Rectal smooth muscle tissue (tissue), 1 donor: ENCODE results near the gene GMEB2.
A peak's percentile ranks its signal among the peaks of the same experiment; 100 is the strongest.
"Not testable (repeated sequence)": the region's sequence is repeated elsewhere in the genome, so short reads cannot be mapped to it uniquely, and the experiment has no call there.

Source experiments
- H3K27ac ChIP-seq: one replicate; pipeline ENCODE4 v1.7.0; 2013; ENCODE audit warnings: low read depth, low read length, inconsistent platforms
- H3K27me3 ChIP-seq: one replicate; pipeline ENCODE4 v1.7.0; 2013; ENCODE audit warnings: low read length; ENCODE audit not compliant: control insufficient read depth, insufficient read depth
- H3K36me3 ChIP-seq: one replicate; pipeline ENCODE4 v1.7.0; 2013; ENCODE audit warnings: low read length; ENCODE audit not compliant: control insufficient read depth, insufficient read depth
- H3K4me1 ChIP-seq: one replicate; pipeline ENCODE4 v1.7.0; 2013; ENCODE audit warnings: low read length; ENCODE audit not compliant: control insufficient read depth, insufficient read depth
- H3K4me3 ChIP-seq: one replicate; pipeline ENCODE4 v1.7.0; 2013; ENCODE audit warnings: low read length
- H3K9ac ChIP-seq: one replicate; pipeline ENCODE4 v1.7.0; 2013; ENCODE audit warnings: low read length

GMEB2 gene

DNA sequence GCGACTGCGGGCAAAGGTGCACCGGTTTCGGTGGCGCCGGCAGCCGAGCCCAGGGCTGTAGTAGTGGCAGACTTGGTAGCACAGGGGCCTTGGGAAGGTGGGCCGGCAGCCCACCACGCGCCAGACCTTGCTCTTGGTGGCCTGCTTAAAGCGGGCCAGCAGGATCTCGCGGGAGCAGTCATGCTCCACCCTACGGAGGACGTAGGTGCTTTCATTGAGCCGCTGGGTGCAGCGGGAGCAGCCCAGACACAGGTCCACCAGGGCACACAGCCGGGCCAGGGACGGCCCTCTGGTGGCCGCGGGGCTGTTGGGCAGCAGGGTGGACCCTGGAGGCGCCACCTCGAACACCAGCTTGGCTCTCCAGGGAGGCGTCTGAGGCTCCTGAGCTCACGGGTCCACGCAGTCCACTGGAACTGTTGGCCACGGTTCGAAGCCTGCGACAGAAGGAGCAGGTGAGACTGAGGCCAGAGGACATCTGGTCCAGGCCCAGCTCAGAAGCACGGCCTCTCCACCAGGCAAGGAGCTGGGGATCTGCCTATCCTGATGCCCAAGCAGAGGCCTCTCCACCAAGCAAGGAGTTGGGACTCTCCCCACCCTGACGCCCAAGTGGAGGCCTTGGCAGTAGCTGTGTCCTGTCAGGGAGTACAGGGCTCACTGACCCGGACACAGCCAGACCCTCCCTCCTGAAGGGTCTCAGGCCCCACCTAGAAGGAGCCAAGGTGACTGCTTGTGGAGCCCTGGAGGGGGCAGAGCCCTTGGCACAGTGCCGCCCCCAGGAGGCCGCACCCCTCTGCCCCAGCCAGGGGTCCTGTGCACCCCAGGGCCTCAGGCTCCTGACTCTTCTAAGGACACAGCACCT lies 53.9 kb downstream of the GMEB2 start:
- Histone ChIP-seq H3K9ac (peak overlapping the region; percentile 97), H3K4me1 (peaks cover 6% of the 10 kb centered on the region), H3K27ac (peak overlapping the region; percentile 30), H3K27me3 (no peaks in the 10 kb centered on the region), H3K36me3 (no peaks in the 10 kb centered on the region), H3K4me3 (peak overlapping the region; percentile 89)

GRCh38 chr20:63572071-63572787 lies 54.7 kb downstream of the GMEB2 start:
- Histone ChIP-seq H3K27ac (no peak overlapping the region), H3K36me3 (no peaks in the 10 kb centered on the region), H3K4me3 (no peak overlapping the region), H3K9ac (no peak overlapping the region), H3K4me1 (peaks cover 4% of the 10 kb centered on the region), H3K27me3 (no peaks in the 10 kb centered on the region)

- not testable (repeated sequence) for H3K27me3 ChIP-seq, H3K36me3 ChIP-seq, H3K27ac ChIP-seq, H3K9ac ChIP-seq, H3K4me1 ChIP-seq, H3K4me3 ChIP-seq
Measured at GRCh38 chr20:63571087-63571478, 55.8 kb downstream of the GMEB2 start.

- peaks cover 4% of the 10 kb centered on the region for H3K4me1 ChIP-seq
- no peaks in the 10 kb centered on the region for H3K36me3 ChIP-seq
- H3K4me3 ChIP-seq = no peak overlapping the region
- no peak overlapping the region for H3K27ac ChIP-seq
- no peak overlapping the region for H3K9ac ChIP-seq
- H3K27me3 ChIP-seq = no peaks in the 10 kb centered on the region
Measured at GRCh38 chr20:63570281-63571086, 56.4 kb downstream of the GMEB2 start.

GRCh38 chr20:63568986-63569949 lies 57.6 kb downstream of the GMEB2 start:
- Histone ChIP-seq H3K27me3 (no peaks in the 10 kb centered on the region), H3K27ac (no peak overlapping the region), H3K4me3 (no peak overlapping the region), H3K36me3 (no peaks in the 10 kb centered on the region), H3K9ac (no peak overlapping the region), H3K4me1 (no peaks in the 10 kb centered on the region)

DNA sequence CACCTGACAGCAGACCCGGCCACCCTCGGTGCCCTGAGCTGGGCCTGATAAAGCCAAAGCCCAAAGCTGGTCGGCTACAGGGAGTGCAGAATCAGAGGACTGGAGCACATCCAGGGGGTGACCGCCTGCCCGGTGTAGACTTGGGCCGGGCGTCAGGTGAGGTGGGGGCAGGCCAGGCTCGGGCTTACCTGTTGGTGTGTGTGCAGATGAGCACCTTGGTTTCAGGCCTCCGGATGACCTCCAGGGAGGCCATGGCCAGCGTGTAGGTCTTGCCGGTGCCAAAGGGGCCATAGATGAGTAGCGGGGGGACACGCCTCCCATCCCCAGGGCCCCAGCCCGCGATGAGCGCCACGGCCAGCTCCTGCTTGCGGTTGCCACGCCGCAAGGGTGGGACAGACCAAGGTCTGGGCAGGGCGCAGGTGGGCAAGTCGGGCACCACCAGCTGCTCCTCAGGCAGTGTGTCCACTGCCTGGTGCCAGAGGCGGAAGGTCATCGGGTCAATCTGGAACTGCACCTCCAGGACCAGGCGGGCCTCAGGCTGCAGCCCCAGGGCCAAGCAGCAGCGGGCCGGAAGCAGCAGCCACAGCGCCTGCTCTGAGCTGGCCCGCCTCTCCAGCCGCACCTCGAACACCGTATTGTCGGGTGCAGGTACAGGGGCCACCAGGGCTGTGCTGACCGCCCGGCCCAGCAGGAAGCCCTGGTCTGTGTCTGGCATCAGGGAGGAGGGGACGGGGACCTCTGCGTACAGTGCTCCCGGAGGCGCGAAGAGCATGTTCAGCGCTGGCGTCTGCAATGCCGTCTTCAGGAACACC lies 58.5 kb downstream of the GMEB2 start:
- Histone ChIP-seq H3K4me1 (no peaks in the 10 kb centered on the region), H3K4me3 (peak overlapping the region; percentile 32), H3K36me3 (no peaks in the 10 kb centered on the region), H3K27ac (no peak overlapping the region), H3K27me3 (no peaks in the 10 kb centered on the region), H3K9ac (no peak overlapping the region)

DNA sequence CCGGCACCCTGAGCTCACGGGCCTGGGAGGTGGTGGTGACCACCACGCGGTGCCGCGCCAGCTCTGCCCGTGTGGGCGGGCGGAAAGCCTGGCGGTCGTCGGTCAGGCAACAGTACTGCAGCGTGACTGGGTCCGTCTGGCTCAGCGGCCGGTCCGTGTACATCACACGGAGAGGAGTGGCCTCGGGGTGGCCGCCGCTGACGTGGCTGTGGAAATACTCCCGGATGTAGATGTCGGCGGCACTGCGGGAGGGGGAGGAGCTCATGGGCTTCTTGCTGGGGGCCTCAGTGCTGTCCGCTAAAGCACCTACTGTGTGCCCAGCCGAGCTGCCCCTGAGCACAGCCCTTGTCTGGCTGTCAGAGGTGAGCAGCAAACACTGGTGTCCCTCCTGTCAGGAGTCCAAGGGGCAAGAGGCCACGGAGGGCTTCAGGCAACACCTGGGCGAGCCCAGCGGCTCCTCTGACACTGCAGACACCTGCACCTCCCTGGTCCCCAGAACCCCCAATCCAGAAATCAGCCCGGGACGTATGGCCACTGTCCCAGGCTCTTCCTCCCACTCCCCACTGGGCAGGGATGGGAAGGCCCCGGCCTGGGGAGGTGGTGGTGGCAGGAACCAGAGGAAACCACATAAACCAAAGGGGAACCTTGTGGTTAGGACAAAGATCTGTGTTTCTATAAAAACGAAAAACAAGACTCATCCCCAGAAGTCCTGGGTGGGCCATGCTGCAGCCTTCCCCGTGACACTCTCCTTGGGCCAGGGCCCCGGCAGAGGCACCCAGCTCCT lies 59.3 kb downstream of the GMEB2 start:
- H3K36me3 ChIP-seq = no peaks in the 10 kb centered on the region
- H3K4me1 ChIP-seq = no peaks in the 10 kb centered on the region
- no peak overlapping the region for H3K9ac ChIP-seq
- no peaks in the 10 kb centered on the region for H3K27me3 ChIP-seq
- no peak overlapping the region for H3K27ac ChIP-seq
- H3K4me3 ChIP-seq = peak overlapping the region; percentile 32

GRCh38 chr20:63567136-63567385 lies 59.8 kb downstream of the GMEB2 start:
- Histone ChIP-seq H3K9ac (no peak overlapping the region), H3K27ac (no peak overlapping the region), H3K27me3 (no peaks in the 10 kb centered on the region), H3K4me3 (no peak overlapping the region), H3K4me1 (no peaks in the 10 kb centered on the region), H3K36me3 (peaks cover 4% of the 10 kb centered on the region)

GRCh38 chr20:63566395-63567135 lies 60.3 kb downstream of the GMEB2 start:
- no peak overlapping the region for H3K27ac ChIP-seq
- H3K27me3 ChIP-seq = no peaks in the 10 kb centered on the region
- H3K9ac ChIP-seq = no peak overlapping the region
- peaks cover 4% of the 10 kb centered on the region for H3K36me3 ChIP-seq
- no peak overlapping the region for H3K4me3 ChIP-seq
- H3K4me1 ChIP-seq = no peaks in the 10 kb centered on the region

DNA sequence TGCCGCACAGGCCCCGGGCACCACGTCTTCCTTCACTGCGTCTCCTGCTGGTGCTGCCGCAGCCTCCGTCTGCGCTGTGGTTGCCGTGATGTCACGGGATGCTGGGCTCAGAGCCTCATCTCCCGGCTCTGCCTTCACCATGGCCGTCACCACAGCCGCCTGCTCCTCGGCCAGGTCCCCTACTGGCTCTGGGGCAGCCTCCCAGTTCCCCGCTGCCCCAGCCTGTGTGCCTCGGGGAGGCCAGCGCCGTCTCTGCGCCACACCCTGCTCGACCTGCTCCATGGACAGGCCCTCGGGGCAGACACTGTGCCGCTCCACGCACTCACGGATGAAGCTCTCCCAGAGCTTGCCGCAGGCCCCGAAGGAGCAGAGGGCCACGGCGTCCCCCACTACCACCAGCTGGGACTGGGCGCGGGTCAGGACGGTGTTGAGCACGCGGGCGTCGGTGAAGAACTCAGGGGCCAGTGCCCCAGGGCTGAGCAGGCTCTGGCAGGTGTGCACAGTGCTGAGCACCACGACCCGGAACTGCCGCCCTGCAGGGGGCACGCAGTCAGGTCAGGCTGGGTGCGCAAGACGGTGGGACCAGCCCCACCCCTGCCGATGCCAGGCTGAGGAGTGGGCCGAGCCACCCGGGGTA lies 61.1 kb downstream of the GMEB2 start:
- Histone ChIP-seq H3K4me3 (no peak overlapping the region), H3K9ac (no peak overlapping the region), H3K4me1 (no peaks in the 10 kb centered on the region), H3K36me3 (peaks cover 7% of the 10 kb centered on the region), H3K27ac (no peak overlapping the region), H3K27me3 (no peaks in the 10 kb centered on the region)
